ENCODE measurements around the gene OPA1. TPM values are rescaled to one million over a fixed set of nuclear protein-coding genes. Genes with fewer than 3 reads are reported as not detected.

Gene OPA1
- total RNA-seq, 4 donors from 2014 or later = 29.3 to 48.1 (median 44.6) TPM

DNA sequence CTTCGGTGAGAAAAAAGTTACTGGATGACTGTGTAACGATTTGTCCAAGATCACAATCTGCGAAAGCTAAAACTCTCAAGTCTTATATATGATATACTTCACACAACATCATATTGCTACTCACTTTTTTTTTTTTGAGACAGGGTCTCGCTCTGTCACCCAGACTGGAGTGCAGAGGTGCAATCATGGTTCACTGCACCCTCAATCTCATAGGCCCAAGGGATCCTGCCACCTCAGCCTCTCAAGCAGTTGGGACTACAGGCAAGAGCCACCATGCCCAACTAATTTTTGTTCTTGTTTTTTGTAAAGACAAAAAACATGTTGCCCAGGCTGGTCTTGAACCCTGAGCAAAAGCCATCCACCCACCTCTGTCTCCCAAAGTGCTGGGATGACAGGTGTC lies 32.9 kb upstream of the OPA1 start:
- Histone ChIP-seq H3K27ac (no peak overlapping the region), H3K36me3 (no peaks in the 10 kb centered on the region), H3K4me1 (peaks cover 0 to 18% (median 0%) of the 10 kb centered on the region in 3 donors), H3K9me3 (no peaks in the 10 kb centered on the region), H3K4me3 (no peak overlapping the region), H3K27me3 (no peaks in the 10 kb centered on the region)
- WGBS, 2 donors = 91 to 97% methylated on average over 4 of the region's 4 CpGs
- DNase-seq = no peak
- no peak for TF ChIP-seq CTCF (IDR thresholded peaks at IDR 0.05)
- no peak for TF ChIP-seq POLR2A (IDR thresholded peaks at IDR 0.05)
- intact Hi-C loops (cut with DNase I) = no loop called here

DNA sequence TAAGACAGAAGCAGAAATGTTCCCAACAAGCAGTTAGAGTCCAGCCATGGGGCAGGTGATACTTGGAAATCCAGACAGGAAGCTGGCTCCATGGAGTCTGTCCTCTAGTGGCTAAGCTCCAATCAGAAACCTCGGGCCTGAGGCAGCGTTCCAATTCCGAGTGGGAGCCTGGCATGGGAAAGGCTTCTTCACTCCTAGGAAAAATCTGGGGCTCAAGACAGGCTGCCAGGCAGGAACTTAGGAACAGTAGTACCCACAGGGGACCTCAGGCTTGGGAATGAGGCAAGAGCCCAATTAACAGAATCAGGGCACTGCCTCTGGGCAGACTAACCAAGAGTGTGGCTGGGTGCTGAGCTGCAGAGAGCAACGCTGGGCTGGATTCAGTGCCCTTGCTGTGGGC lies 32.1 kb upstream of the OPA1 start:
- H3K36me3 ChIP-seq = no peaks in the 10 kb centered on the region
- H3K27me3 ChIP-seq = no peaks in the 10 kb centered on the region
- 40 to 67% methylated on average over 1 to 3 of the region's 4 CpGs for WGBS, 2 donors
- intact Hi-C loops (cut with DNase I) = no loop called here
- peaks cover 0 to 10% (median 0%) of the 10 kb centered on the region in 3 donors for H3K4me1 ChIP-seq
- H3K4me3 ChIP-seq = no peak overlapping the region
- H3K27ac ChIP-seq = no peak overlapping the region
- no peak for TF ChIP-seq POLR2A (IDR thresholded peaks at IDR 0.05)
- TF ChIP-seq CTCF (IDR thresholded peaks at IDR 0.05) = no peak
- H3K9me3 ChIP-seq = no peaks in the 10 kb centered on the region
- no peak for DNase-seq

DNA sequence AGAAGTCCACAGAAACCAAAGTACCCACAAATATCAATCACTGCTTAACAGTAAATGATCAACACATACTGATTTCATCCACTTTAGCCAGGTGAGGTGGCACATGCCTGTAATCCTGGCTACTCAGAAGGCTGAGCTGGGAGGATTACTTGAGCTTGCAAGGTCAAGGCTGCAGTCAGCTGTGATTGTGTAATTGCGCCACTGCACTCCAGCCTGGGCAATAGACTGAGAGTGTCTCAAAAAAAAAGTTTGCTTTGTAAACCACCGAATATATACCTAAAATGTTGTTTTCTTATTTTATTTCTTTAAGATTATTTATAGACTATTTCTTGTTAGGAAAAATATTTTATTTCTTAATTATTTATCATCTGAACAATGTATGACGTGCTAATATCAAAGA lies 29.6 kb upstream of the OPA1 start:
- TF ChIP-seq CTCF (IDR thresholded peaks at IDR 0.05) = no peak
- intact Hi-C loops (cut with DNase I) = no loop called here
- Histone ChIP-seq H3K36me3 (no peaks in the 10 kb centered on the region), H3K27me3 (no peaks in the 10 kb centered on the region), H3K4me3 (no peak overlapping the region), H3K27ac (no peak overlapping the region), H3K9me3 (no peaks in the 10 kb centered on the region), H3K4me1 (no peaks in the 10 kb centered on the region)
- 95 to 96% methylated on average over 3 of the region's 3 CpGs for WGBS, 2 donors
- no peak for DNase-seq

- Histone ChIP-seq H3K27ac (no peak overlapping the region), H3K4me3 (no peak overlapping the region), H3K36me3 (no peaks in the 10 kb centered on the region), H3K27me3 (no peaks in the 10 kb centered on the region), H3K4me1 (no peaks in the 10 kb centered on the region), H3K9me3 (no peaks in the 10 kb centered on the region)
- DNase-seq = no peak
- WGBS, 2 donors = 35 to 60% methylated on average over 1 of the region's 1 CpG
- intact Hi-C loops (cut with DNase I) = no loop called here
- TF ChIP-seq CTCF (IDR thresholded peaks at IDR 0.05) = peak in 3 of 6 experiments; percentile 30 to 65 (median 52)
- TF ChIP-seq POLR2A (IDR thresholded peaks at IDR 0.05) = no peak
Measured at GRCh38 chr3:193564012-193564411, 29.0 kb upstream of the OPA1 start.

DNA sequence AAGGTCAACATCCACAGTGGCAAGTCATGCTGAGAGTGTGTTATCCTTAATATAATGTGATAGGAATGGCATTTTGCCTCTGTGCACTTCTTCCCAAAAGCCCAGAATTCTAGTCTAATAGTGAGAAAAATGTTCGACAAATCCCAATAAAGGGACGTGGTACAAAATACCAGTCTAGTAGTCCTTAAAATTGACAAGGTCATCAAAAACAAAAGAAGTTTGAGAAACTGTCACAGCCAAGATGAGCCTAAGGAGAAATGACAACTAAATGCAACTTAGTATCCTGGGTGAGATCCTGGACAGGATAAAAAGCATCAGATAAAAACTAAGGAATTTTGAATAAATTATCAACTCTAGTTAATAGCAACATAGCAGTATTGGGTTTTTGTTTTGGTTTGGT lies 23.9 kb upstream of the OPA1 start:
- no peaks in the 10 kb centered on the region for H3K9me3 ChIP-seq

More for the DNA sequence above, 23.9 kb upstream of the OPA1 start:
- Histone ChIP-seq H3K27ac (no peak overlapping the region), H3K4me3 (no peak overlapping the region), H3K36me3 (no peaks in the 10 kb centered on the region), H3K4me1 (no peaks in the 10 kb centered on the region), H3K27me3 (no peaks in the 10 kb centered on the region)
- intact Hi-C loops (cut with DNase I) = no loop called here
- DNase-seq = no peak
- WGBS, 2 donors = 87 to 92% methylated on average over 2 of the region's 2 CpGs
- TF ChIP-seq CTCF (IDR thresholded peaks at IDR 0.05) (no peak), POLR2A (IDR thresholded peaks at IDR 0.05) (no peak)

Data from esophagus squamous epithelium (tissue), 5 donors.